ENCODE results near the gene TRIM45. TPM values are rescaled to one million over a fixed set of nuclear protein-coding genes. Genes with fewer than 3 reads are reported as not detected.
"Not testable (repeated sequence)": the region's sequence is repeated elsewhere in the genome, so short reads cannot be mapped to it uniquely, and the experiment has no call there.

TRIM45 gene
- total RNA-seq, 1 donor from 2014 or later: 1.2 TPM

DNA sequence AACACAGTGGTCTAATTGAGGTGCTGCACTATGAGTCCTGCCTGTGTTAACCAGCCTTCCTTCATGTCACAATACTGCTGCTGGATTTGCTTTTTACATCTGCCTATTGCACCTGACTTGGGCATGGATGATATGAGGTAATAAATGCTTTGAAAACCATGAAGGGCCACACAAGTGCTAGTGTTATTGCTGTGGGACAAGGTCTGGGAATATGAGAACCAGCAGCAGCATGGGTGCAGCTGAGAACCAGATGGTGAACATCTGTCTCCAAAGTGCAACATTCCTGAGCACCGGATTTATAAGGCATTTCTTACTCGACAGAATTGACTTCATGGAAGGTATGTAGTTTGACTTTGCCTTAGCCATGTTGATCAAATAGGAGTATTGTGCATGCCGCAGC, 16.6 kb downstream of the TRIM45 start:
- intact Hi-C loops (cut with micrococcal nuclease): no loop called here

DNA sequence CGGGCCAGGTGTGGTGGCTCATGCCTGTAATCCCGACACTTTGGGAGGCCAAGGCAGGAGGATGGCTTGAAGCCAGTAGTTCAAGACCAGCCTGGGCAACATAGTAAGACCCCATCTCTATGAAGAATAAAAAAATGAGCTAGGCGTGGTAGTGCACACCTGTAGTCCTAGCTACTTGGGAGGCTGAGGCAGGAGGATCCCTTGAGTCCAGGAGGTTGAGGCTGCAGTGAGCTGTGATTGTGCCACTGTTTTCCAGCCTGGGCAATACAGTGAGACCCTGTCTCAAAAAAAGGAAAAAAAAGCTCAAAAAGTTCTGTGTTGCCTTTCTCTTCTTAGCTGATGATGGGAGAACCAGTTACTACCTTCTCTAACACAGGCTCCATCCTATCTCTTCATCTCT, 19.7 kb downstream of the TRIM45 start:
- intact Hi-C loops (cut with micrococcal nuclease): not testable (repeated sequence)

DNA sequence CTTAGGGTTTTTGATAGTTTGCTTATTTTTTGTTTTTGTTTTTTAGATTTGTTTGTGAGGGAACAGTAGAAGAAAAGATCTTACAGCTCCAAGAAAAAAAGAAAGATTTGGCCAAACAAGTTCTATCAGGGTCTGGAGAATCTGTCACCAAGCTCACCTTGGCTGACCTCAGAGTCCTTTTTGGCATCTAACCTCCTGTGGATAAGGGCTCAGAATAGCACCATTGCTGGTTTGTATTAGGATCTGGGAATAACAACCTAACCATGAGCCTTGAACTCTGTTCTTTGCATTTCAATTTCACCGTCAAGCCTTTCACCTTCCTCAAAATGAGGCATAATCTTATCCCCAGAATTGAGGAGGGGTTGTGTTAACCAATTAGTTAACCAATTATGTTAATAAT, 20.2 kb downstream of the TRIM45 start:
- intact Hi-C loops (cut with micrococcal nuclease): no loop called here

DNA sequence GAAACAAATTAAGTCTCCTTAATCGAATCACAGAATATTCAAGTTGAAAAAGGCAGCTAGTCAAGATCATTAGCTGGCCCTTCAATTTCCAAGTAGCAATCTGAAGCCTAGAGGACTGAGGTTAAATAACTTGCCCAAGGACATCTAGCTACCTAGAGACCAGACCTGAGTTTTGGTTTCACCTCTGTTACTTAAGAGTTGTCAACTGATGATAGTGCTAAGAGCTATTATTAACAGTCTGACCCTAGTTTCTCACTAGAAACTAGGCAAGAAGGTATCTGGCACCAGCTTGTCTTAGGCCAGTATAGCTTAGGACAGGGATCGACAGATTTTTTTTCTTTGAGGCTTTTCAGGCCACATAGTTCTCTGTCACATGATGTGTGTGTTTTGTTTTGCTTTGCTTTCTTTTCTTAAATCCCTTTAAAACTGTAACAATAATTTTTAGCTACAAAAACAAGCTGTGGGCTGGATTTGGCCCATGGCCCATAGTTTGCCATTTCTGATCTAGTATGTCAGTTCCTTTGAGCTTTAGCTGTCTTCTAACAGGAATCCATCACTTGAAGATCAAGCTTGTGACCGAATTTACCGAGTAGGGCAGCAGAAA, 23.2 kb downstream of the TRIM45 start:
- intact Hi-C loops (cut with micrococcal nuclease): no loop called here

DNA sequence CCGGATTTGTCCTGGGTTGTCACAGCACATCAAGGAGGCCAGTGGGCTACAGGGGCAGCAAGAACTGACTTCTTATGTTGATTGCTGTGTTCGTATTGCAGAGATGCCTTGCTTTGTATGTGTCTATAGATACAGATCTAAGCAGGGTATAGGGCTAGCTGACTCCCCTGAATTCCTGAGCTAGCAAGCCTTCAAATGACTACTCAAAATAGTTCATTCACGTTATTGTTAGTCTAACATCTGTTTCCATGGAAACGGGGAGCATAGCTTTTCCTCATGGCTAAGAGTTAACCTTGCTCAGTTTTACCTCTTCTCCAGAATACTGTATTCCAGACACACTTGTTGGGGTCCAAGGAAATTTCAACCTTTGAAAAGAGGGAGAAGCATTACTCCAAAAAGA, 24.1 kb downstream of the TRIM45 start:
- intact Hi-C loops (cut with micrococcal nuclease): no loop called here

DNA sequence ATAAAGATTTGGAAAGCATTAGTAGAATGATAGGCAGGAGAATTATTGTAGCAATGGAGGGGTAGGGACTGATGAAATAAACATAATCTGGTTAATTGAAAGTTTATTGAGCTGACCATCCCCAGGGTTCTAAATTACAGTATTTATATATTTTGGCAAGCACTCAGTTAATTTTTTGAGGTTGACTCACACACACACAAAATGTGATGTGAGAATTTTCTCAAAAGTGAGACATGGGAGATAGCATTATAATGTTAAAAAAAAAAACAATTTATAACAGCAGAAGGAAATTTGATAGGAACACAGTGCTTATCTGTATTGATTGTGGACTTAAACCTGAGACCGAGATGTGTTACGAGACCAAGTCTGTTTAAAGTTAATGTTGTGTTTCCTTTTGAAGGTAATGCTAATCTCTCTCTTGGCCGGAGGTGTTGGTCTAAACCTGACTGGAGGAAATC, 24.6 kb downstream of the TRIM45 start:
- intact Hi-C loops (cut with micrococcal nuclease): no loop called here

DNA sequence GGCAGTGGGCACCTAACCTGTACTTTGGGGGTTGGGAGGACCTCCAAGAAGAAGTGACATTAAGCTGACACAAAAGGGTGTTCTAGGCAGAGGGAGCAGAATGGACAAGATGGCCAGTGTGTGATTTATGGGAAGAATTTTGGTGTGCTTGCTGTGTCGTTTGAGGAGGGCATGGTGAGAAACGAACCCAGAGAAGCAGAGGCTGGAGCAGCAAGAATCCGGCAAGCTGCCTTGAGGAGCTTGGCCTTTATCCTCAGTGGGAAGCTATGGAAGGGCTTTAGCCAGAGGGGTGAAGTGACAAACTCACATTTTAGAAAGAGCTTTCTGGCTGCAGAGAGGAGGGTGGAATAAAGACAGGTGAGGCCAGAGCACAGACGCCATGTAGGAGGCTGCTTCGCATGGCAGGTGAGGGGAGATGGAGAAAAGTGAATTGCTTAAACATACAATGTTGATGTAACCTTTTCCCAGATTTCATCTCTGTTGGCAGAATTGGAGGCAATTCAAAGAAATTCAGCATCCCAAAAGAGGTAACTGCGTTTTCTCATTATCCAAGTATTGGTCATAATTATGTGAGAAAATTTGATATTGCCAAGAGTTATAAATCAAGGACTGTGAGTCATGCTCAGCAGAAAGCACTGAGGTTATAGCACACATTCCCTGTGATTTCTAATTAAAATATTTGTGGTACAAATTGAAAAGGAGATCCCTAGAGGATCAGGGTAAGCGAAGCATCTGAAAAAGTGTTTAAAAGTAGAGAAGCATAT, 26.5 kb downstream of the TRIM45 start:
- intact Hi-C loops (cut with micrococcal nuclease): no loop called here

DNA sequence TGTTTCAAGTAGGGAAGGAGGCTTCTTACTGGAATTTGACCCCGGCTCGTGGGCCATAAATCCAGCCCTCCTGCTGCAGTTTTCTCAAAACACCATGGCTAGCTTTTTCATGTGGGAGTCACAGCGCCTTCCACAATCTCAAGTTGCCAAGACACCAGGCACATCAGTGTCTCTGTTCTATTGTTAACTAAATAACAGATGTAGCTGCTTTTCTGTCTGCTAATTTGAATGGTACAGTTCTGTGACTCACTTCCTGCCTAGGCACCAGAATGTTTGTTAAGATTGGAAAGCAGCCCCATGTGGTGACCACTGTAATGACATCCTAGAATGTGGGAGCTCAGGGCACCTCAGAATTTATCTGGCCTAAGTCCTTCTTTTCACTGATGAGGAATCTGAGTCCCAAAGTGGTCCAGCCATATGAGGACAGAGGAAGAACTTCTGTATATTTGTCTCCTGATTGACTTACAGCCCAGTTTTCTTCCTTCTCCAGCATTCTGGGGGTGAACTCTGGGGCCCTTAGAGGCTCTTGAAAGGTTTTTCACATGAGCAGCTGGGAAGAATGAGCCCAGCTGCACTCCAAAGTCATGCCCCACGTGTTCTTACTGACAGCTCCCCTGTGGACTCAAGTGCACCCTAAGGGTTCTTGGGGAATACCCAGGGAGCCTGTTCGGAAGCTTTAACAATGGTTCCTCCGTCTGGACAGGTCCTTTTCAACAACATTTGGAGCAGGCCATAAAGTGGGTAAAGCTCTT, 27.5 kb downstream of the TRIM45 start:
- intact Hi-C loops (cut with micrococcal nuclease): no loop called here

DNA sequence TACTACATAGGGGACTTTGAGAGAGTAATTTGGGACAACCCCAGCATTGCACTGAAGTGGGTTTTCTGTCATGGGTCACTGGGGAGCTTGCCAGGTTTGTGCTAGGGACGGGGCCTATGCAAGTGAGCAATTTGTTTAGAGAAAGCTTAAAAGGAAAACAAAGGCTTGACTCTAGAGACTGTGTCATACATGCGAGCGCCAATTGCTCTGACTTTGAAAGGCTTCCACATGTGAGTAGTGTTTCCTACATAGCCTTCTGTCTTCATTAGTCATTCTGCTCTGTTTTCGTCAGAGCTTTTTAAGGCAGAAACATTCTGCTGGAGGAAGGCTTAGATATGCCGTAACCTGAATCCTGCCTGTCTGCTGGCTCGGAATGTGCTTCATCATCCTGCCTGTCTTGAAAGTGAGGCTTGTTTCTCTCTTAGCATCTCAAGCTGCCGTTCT, 28.4 kb downstream of the TRIM45 start:
- intact Hi-C loops (cut with micrococcal nuclease): no loop called here

DNA sequence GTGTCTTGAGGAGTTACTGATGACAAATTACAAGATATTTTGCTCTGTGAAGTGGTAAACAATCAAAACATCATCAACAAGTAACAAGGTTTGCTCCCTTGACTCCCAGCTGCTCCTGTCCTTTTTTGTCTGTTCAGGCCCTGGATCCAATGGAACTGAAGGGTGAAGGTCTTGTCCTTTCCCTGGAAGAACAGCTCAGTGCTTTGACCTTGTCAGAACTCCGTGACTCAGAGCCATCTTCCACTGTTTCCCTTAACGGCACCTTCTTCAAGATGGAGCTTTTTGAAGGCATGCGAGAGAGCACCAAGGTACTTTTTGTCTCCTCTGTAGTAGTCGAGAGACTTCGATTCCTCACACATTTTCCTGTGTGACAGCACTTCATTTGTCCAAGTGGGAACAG, 29.0 kb downstream of the TRIM45 start:
- intact Hi-C loops (cut with micrococcal nuclease): no loop called here

DNA sequence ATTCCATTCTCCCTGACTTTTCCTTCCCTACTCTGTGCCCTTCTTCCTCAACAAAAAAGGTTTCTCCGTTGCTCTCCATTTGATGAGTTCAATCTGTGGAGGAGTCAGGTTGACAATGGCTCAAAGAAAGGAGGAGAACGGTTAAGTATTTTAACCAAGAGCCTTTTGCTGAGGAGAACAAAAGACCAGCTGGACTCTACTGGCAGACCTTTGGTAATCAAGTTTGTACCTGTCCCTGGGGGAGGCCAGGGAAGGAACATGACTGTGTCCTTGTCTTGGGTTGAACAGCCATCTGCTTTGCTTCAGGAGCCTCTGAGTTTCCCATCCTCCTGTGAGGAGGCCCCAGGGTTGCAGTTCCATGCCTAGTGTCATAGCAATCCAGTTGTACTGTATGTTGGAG, 31.6 kb downstream of the TRIM45 start:
- intact Hi-C loops (cut with micrococcal nuclease): no loop called here

DNA sequence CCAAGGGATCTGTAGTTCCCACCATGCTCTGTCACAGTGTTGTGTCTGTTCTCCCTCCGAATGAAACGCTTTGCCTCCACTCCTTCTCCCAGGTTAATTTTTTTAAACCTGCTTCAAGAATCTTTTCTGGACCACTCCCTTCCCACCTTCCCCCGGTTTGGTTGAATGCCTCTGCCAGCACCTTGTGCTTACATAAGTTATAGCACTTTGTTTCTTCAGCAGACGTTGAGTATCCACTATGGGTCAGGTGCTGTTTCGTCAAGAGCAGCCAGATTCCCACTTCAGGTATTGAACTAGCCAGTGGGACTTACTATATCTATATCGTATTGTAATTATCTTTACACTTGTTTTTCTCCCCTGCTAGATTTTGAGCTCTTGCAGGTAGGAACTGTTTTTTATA, 33.9 kb downstream of the TRIM45 start:
- intact Hi-C loops (cut with micrococcal nuclease): no loop called here

DNA sequence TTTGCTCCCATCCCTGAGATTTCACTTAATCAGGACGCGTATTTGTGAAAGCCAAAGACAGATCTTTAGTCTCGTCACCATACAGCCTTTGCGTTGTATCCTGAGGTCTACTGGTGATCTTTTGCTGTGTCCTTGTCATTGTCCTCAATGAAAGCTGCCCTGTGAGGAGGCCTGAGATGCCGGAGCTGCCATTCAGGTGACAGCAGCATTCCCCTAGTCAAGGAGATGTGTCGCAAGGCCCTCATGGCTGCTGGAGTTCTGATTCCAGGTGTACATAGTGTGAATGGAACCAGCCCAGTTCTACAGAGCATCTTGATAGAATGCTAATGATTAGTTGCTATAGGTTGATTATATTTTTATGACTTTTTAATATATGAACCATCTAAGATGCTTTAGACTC, 37.3 kb downstream of the TRIM45 start:
- intact Hi-C loops (cut with micrococcal nuclease): no loop called here

DNA sequence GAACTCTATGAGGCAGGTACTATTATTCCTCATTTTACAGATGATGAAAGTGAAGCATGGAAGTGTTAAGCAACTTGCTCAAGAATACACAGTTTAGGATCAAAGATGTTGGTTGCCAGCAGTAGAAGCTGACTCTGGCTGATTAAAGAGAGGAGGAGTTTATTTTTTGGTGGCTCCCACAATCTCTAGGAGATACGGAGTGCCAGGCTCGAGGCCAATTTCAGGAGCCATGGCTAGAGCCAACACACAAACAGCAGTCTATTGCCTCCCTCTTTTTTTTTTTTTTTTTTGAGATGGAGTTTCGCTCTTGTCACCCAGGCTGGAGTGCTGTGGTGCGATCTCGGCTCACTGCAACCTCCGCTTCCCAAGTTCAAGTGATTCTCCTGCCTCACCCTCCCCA, 41.8 kb downstream of the TRIM45 start:
- intact Hi-C loops (cut with micrococcal nuclease): no loop called here

DNA sequence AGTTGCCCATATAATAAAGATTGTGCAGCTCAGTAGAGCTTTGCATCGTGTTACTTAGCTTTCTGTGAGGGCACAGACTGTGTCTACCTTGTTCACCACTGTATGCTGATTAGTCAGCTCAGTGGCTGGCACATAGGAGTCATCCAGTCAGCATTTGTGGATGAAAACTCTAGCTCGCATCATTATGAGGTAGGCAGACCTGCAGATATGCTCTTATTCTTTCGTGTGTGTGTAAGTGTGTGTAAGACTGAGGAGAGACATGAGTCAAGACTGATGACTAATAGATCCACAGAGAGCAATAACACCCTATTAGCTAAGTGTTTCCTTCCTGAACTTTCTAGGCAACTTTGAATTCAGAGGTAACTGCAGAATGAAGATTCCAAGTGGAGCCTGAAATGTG, 44.3 kb downstream of the TRIM45 start:
- intact Hi-C loops (cut with micrococcal nuclease): no loop called here

DNA sequence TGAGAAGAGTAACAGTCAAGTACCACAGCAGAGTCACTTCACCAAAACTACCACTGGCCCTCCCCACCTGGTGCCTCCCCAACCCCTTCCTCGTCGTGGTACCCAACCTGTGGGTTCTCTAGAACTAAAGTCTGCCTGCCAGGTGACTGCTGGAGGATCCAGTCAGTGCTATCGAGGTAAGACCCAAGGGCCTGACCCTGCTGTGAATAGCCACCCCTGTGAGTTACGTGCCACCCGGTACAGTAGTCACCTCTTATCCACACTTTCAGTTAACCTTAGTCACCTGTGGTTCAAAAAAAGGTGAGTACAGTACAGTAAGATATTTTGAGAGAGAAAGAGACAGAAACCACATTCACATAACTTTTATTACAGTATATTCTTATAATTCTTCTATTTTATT, 44.9 kb downstream of the TRIM45 start:
- intact Hi-C loops (cut with micrococcal nuclease): no loop called here

DNA sequence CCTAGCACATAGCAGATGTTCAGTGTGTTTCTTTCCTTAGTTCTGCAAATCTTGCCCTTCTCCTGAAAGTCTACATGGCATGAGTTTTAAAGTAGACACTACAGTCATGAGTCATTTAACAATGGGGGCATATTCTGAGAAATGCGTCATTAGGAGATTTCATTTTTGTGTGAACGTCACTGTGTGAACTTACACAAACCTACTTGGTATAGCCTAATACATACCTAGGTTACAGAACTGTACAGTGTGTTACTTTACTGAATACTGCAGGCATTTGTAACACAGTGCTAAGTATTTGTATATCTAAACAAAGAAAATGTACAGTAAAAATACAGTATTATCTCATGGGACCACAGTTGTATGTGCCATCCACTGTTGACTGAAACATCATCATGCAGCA, 51.4 kb downstream of the TRIM45 start:
- intact Hi-C loops (cut with micrococcal nuclease): no loop called here

DNA sequence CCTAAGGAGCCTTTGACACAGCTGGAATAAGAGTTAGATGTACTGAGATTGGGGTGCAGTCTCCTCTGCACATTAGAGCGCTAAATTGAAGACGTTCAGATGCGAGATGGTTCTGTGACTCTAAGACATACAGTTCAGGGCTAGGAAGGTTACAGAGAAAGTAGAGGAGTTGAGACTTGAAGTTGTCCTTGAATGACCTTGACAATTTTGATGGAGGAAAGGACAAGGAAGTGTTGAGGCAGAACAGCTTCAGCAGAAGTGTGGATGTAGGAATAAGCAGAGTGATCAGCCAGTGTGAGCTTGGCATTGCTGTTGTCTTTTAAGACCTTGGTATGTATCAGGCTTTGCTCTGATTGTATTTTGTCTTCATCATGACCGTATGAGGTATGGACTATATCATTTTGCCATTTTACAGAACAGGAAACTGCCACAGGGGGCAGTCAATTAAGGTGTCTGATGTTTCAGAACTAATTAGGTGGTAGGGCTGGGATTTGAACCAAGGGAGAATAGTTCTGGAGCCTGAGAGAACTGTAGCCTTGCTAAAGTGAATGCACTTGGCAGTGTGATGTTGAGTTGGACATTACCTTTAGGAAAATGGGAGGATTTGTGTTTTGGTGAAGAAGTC, 52.2 kb downstream of the TRIM45 start:
- intact Hi-C loops (cut with micrococcal nuclease): loop anchor here (10.0 kb wide), 3 partner anchors 535 to 935 kb away; partner anchors contain the start of gene TENT5C

DNA sequence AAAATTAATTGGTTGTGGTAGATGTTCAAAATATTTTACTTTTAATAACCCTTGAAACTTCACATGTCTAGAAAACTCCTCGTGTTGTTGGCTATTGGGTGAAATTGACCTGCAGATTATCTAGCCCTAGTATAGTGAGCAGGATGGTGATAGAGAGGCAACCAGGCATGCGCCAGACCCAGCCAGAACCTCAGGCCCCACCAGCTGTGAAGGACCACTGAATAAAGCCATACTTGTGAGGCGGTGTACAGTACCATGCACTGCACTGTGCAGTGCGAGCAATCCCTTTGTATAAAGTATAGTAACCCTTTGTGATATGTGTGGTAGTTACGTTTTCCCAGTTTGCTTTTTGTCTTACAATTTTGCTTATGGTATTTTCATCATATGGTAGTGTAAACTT, 53.0 kb downstream of the TRIM45 start:
- intact Hi-C loops (cut with micrococcal nuclease): loop anchor here (10.0 kb wide), 3 partner anchors 536 to 934 kb away; partner anchors contain the start of gene TENT5C

DNA sequence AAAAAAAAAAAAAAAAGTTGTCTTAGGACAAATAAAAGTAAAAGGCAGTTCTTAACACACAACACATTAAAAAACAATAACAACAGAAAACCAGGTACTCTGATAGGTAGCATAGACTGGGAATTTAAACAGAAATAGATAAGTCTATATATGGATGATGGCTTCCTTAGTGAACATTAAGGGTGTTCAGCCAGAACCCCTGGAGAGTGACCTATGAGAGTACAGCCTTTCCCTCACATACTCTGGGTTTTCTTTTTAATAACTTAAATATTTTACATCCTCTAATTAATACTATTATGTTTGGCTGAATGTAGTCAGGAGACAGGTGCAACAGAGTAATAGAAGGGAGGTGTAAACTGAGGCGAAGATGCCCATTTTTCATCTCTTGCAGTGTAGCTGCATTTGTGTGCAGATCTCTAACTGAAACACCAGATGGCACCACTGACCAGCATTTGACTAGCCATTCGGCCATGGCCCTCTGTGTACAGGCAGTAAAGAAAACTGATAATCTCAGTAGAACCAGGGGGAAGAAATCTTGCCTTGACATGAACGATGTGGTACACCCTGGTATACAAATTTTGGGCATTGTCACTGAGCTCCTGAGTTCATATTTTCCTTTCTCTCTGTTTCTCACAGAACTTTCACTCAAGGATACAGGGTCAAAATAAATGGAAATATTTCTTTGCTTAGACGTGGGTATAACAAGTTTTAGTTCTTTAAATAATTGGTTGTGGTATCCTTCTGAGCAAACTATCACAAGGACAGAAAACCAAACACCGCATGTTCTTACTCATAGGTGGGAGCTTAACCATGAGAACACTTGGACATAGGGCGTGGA, 53.8 kb downstream of the TRIM45 start:
- intact Hi-C loops (cut with micrococcal nuclease): loop anchor here (10.0 kb wide), 3 partner anchors 537 to 933 kb away; partner anchors contain the start of gene TENT5C

DNA sequence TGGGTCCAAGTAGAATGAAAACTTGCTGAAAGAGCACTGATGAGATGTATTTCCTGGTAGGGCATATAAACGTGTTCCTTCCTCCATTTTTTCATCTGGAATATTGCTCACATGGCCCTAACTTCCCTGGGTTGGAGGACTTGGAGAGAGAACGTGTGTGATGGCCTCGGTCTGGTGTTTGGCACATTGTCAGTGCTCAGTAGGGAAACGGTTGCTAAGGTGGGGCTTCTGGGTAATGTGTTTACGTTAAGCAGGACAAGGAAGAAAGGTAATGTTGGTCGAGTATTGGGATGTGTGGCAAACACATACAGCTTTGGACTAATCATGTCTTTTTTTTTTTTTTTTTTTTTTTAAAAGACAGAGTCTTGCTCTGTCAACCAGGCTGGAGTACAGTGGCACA, 55.2 kb downstream of the TRIM45 start:
- intact Hi-C loops (cut with micrococcal nuclease): loop anchor here (10.0 kb wide), 3 partner anchors 538 to 932 kb away; partner anchors contain the start of gene TENT5C
